ENCODE measurements around the gene FAM168A. TPM values are rescaled to one million over a fixed set of nuclear protein-coding genes. Genes with fewer than 3 reads are reported as not detected.

Gene FAM168A
- total RNA-seq, 1 experiment from 2014 or later: 21.1 TPM

GRCh38 chr11:73388265-73389133, 209.4 kb downstream of the FAM168A start:
- H3K14ac ChIP-seq (ENCODE audit: insufficient read depth, low read length): no peak overlapping the region; the same call in 1 of the 2 replicates
- H3K4ac ChIP-seq (ENCODE audit: low read depth, low read length): no peak overlapping the region
- Mint-ChIP-seq H3K36me3 (ENCODE audit: insufficient read depth in 1 of 3, low read depth in 3 of 3) (peaks cover 0 to 2% (median 0%) of the 10 kb centered on the region in 3 experiments; a peak in 2 of 7 replicates), H3K9me3 (no peaks in the 10 kb centered on the region), H3K27ac (peak overlapping the region in 2 of 3 experiments; percentile 89 to 98; a peak in 3 of 7 replicates), H3K27me3 (ENCODE audit: low read depth) (no peaks in the 10 kb centered on the region; the same call in 1 of the 2 replicates), H3K4me3 (no peak overlapping the region), H3K4me1 (peaks cover 29 to 44% of the 10 kb centered on the region in 2 experiments)
- no peaks in the 10 kb centered on the region for H3K79me1 ChIP-seq (ENCODE audit: insufficient read depth, low read depth, low read length, poor library complexity, severe bottlenecking)
- no peak overlapping the region for H2AK5ac ChIP-seq (ENCODE audit: insufficient read length, low read length)
- H2AFZ ChIP-seq (ENCODE audit: low read length): no peak overlapping the region
- no peak overlapping the region for H4K8ac ChIP-seq (replicated peaks; ENCODE audit: insufficient read length, low read depth, low read length)
- H4K5ac ChIP-seq (ENCODE audit: insufficient read length, low read depth, low read length): no peak overlapping the region
- no peaks in the 10 kb centered on the region for H3K79me2 ChIP-seq (ENCODE audit: insufficient read depth, low read length)
- no peak overlapping the region for H3K4me2 ChIP-seq (ENCODE audit: insufficient read depth, insufficient read length, low read length)
- no peak overlapping the region for H3T11ph ChIP-seq (ENCODE audit: low read length)
- H4K20me1 ChIP-seq (ENCODE audit: control insufficient read depth, insufficient read depth, insufficient read length): no peaks in the 10 kb centered on the region
- no peak overlapping the region for H2BK15ac ChIP-seq (ENCODE audit: low read depth, low read length)
- no peak for DNase-seq
- no peak overlapping the region for H3K56ac ChIP-seq (ENCODE audit: insufficient read length, low read depth, low read length)
- no peak overlapping the region for H3K27ac ChIP-seq (ENCODE audit: insufficient read length, low read depth, low read length)
- no peaks in the 10 kb centered on the region for H3K23me2 ChIP-seq (ENCODE audit: insufficient read length, low read depth, low read length, poor library complexity, severe bottlenecking)
- no peak overlapping the region for H2BK5ac ChIP-seq (ENCODE audit: insufficient read length, low read length)
- H3K9ac ChIP-seq (ENCODE audit: extremely low read depth, insufficient read length, low read length): no peak overlapping the region
- H3K27me3 ChIP-seq (ENCODE audit: insufficient read depth, low read length): no peaks in the 10 kb centered on the region
- H3K18ac ChIP-seq (ENCODE audit: insufficient read length, low read depth, low read length): no peak overlapping the region
- H3K4me1 ChIP-seq (ENCODE audit: insufficient read depth, low read length): no peaks in the 10 kb centered on the region
- H2BK20ac ChIP-seq (ENCODE audit: low read depth, low read length, poor library complexity, severe bottlenecking): no peak overlapping the region
- no CpG with 5 or more reads among the region's 23 CpGs for WGBS (ENCODE audit: extremely low coverage, insufficient read length, low lambda C conversion rate)
- no peak overlapping the region for H4K91ac ChIP-seq (ENCODE audit: insufficient read length, low read depth, low read length)
- no peak for TF ChIP-seq CTCF (conservative IDR thresholded peaks at IDR 0.05)
- H3K23ac ChIP-seq (ENCODE audit: insufficient read length, low read depth, low read length): no peak overlapping the region
- no peaks in the 10 kb centered on the region for H3K9me3 ChIP-seq (ENCODE audit: control insufficient read depth, low read depth, low read length)
- H2BK12ac ChIP-seq (ENCODE audit: insufficient read length, low read depth, low read length): no peak overlapping the region
- H2BK120ac ChIP-seq (ENCODE audit: low read depth, low read length, poor library complexity, severe bottlenecking): no peak overlapping the region
